ENCODE data around the gene NSMCE1.
"Not testable (repeated sequence)": the region's sequence is repeated elsewhere in the genome, so short reads cannot be mapped to it uniquely, and the experiment has no call there.

The NSMCE1 gene

DNA sequence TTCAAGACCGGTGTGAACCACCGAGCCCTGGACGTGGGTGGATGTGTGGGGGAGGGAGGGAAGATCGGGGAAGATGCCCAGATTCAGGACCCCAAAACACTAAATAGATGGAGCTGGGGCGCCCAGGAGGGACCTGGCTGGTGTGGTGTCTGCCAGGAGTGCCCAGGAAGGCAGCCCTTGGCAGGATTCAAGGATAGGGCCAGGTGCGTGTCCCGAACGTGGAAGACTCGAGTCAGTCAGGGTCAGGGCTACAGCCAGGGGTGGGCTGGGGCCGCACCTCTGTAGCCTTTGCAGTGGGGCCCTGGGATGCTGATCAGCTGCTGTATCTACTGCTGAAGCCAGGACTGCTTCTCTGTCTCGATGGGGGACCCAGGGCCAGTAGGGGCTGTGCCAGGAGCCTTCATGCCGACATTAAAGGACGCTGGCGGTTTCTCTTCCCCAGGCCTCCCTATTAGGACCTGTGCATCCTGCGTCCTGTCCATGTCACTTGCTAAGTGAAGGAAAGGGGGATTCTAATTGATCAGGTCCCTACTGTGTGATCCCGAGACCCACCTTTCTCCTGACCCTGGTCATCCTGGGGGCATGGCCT, 52.2 kb downstream of the NSMCE1 start:
- Histone ChIP-seq H3K4me3 (ENCODE audit: low read length) (no peak overlapping the region), H3K36me3 (ENCODE audit: insufficient read depth, low read depth, low read length) (peaks cover 10% of the 10 kb centered on the region), H3K27me3 (ENCODE audit: insufficient read depth, low read length) (no peaks in the 10 kb centered on the region), H3K9ac (ENCODE audit: low read depth, low read length) (no peak overlapping the region), H3K9me3 (ENCODE audit: insufficient read depth, low read depth, low read length) (no peaks in the 10 kb centered on the region), H3K27ac (ENCODE audit: low read length) (no peak overlapping the region), H3K4me1 (ENCODE audit: insufficient read depth, low read length) (no peaks in the 10 kb centered on the region)

- H3K4me3 ChIP-seq (ENCODE audit: low read length): no peak overlapping the region
- no peaks in the 10 kb centered on the region for H3K27me3 ChIP-seq (ENCODE audit: insufficient read depth, low read length)
- H3K27ac ChIP-seq (ENCODE audit: low read length): no peak overlapping the region
- no peaks in the 10 kb centered on the region for H3K4me1 ChIP-seq (ENCODE audit: insufficient read depth, low read length)
- H3K9ac ChIP-seq (ENCODE audit: low read depth, low read length): no peak overlapping the region
- no peaks in the 10 kb centered on the region for H3K9me3 ChIP-seq (ENCODE audit: insufficient read depth, low read depth, low read length)
- H3K36me3 ChIP-seq (ENCODE audit: insufficient read depth, low read depth, low read length): peaks cover 17% of the 10 kb centered on the region
Measured at GRCh38 chr16:27215660-27216059, 52.9 kb downstream of the NSMCE1 start.

GRCh38 chr16:27214084-27214961, 54.2 kb downstream of the NSMCE1 start:
- no peaks in the 10 kb centered on the region for H3K27me3 ChIP-seq (ENCODE audit: insufficient read depth, low read length)
- no peak overlapping the region for H3K27ac ChIP-seq (ENCODE audit: low read length)
- H3K9ac ChIP-seq (ENCODE audit: low read depth, low read length): no peak overlapping the region
- H3K36me3 ChIP-seq (ENCODE audit: insufficient read depth, low read depth, low read length): peaks cover 26% of the 10 kb centered on the region
- H3K9me3 ChIP-seq (ENCODE audit: insufficient read depth, low read depth, low read length): no peaks in the 10 kb centered on the region
- H3K4me3 ChIP-seq (ENCODE audit: low read length): no peak overlapping the region
- no peaks in the 10 kb centered on the region for H3K4me1 ChIP-seq (ENCODE audit: insufficient read depth, low read length)

DNA sequence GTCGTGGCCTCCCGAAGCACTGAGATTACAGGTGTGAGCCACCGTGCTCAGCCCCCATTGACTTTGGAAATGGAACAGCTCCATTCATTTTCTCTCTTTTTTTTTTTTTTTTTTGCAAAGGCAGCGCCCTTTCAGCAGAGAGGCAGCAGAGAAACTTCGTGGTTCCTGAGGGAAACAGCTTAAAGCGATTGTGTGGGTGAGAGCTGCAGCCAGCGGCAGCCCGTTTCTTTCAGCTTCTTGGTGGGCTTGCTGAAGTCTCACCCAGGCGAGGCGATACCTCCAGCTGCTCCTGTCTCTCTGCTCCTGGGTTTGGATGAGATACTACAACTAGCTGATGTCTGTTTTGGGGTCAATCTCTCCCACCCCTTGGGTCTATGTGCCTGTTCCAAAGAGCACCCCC, 57.5 kb downstream of the NSMCE1 start:
- Histone ChIP-seq H3K9ac (ENCODE audit: low read depth, low read length) (no peak overlapping the region), H3K4me1 (ENCODE audit: insufficient read depth, low read length) (no peaks in the 10 kb centered on the region)

DNA sequence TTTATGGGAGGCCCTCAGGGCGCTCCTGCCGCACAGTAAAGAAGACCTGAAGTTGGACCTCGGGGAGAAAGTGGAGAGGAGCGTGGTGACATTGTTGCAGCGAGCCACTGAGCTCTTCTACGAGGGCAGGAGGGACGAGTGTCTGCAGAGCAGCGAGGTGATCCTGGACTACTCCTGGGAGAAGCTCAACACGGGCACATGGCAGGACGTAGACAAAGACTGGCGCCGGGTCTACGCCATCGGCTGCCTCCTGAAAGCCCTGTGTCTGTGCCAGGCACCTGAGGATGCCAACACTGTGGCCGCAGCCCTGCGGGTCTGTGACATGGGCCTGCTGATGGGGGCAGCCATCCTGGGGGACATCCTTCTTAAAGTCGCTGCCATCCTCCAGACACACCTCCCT, 58.4 kb downstream of the NSMCE1 start:
- H3K36me3 ChIP-seq (ENCODE audit: insufficient read depth, low read depth, low read length): peaks cover 26% of the 10 kb centered on the region
- no peaks in the 10 kb centered on the region for H3K27me3 ChIP-seq (ENCODE audit: insufficient read depth, low read length)
- no peaks in the 10 kb centered on the region for H3K4me1 ChIP-seq (ENCODE audit: insufficient read depth, low read length)
- H3K9me3 ChIP-seq (ENCODE audit: insufficient read depth, low read depth, low read length): no peaks in the 10 kb centered on the region
- no peak overlapping the region for H3K4me3 ChIP-seq (ENCODE audit: low read length)
- no peak overlapping the region; the same call in 1 of the 2 replicates for H3K9ac ChIP-seq (ENCODE audit: low read depth, low read length)
- H3K27ac ChIP-seq (ENCODE audit: low read length): no peak overlapping the region

More for the DNA sequence above, 57.5 kb downstream of the NSMCE1 start:
- no peak overlapping the region for H3K4me3 ChIP-seq (ENCODE audit: low read length)
- no peaks in the 10 kb centered on the region for H3K9me3 ChIP-seq (ENCODE audit: insufficient read depth, low read depth, low read length)
- H3K27me3 ChIP-seq (ENCODE audit: insufficient read depth, low read length): no peaks in the 10 kb centered on the region
- no peak overlapping the region for H3K27ac ChIP-seq (ENCODE audit: low read length)
- H3K36me3 ChIP-seq (ENCODE audit: insufficient read depth, low read depth, low read length): peaks cover 26% of the 10 kb centered on the region

GRCh38 chr16:27209591-27209990, 59.0 kb downstream of the NSMCE1 start:
- Histone ChIP-seq H3K9me3 (ENCODE audit: insufficient read depth, low read depth, low read length) (no peaks in the 10 kb centered on the region), H3K9ac (ENCODE audit: low read depth, low read length) (no peak overlapping the region), H3K27me3 (ENCODE audit: insufficient read depth, low read length) (no peaks in the 10 kb centered on the region), H3K36me3 (ENCODE audit: insufficient read depth, low read depth, low read length) (peaks cover 21% of the 10 kb centered on the region; the same call in 1 of the 2 replicates), H3K27ac (ENCODE audit: low read length) (no peak overlapping the region), H3K4me1 (ENCODE audit: insufficient read depth, low read length) (no peaks in the 10 kb centered on the region; the same call in 1 of the 2 replicates), H3K4me3 (ENCODE audit: low read length) (no peak overlapping the region)

GRCh38 chr16:27208796-27209195, 59.8 kb downstream of the NSMCE1 start:
- no peak overlapping the region for H3K4me3 ChIP-seq (ENCODE audit: low read length)
- H3K4me1 ChIP-seq (ENCODE audit: insufficient read depth, low read length): no peaks in the 10 kb centered on the region; the same call in 1 of the 2 replicates
- H3K27me3 ChIP-seq (ENCODE audit: insufficient read depth, low read length): no peaks in the 10 kb centered on the region
- peaks cover 18% of the 10 kb centered on the region; the same call in 1 of the 2 replicates for H3K36me3 ChIP-seq (ENCODE audit: insufficient read depth, low read depth, low read length)
- H3K27ac ChIP-seq (ENCODE audit: low read length): no peak overlapping the region
- H3K9ac ChIP-seq (ENCODE audit: low read depth, low read length): no peak overlapping the region
- H3K9me3 ChIP-seq (ENCODE audit: insufficient read depth, low read depth, low read length): no peaks in the 10 kb centered on the region

DNA sequence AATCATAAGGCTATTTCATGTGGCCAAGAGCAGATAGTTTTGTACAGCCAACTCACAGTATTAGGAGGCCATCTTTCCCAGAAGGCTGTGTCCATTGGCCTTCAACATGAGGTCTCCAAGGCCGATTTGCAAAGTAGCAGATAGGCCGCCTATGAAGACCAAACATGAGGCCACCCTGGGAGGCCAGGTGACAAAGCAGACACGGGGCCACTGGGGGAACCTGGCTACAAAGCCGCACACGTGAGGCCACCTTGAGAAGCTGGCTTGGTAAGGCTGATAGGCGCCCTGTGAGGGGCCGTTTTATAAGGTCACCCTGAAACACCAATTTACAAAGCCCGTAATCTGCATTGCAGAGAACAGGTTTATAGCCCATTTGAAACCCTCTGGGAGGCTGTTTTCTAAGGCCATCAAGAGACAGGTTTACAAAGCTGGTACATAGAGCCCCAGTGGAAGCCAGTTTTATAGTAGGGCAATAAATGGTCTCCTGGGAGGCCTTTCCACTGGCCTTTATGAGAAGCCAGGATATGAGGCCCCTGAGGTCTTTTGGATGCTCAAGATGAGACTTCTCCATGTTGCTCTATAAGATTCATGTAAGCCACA, 60.4 kb downstream of the NSMCE1 start:
- Histone ChIP-seq H3K4me1 (ENCODE audit: insufficient read depth, low read length) (no peaks in the 10 kb centered on the region; the same call in 1 of the 2 replicates), H3K9me3 (ENCODE audit: insufficient read depth, low read depth, low read length) (no peaks in the 10 kb centered on the region), H3K27ac (ENCODE audit: low read length) (no peak overlapping the region), H3K4me3 (ENCODE audit: low read length) (no peak overlapping the region), H3K9ac (ENCODE audit: low read depth, low read length) (no peak overlapping the region), H3K36me3 (ENCODE audit: insufficient read depth, low read depth, low read length) (peaks cover 16% of the 10 kb centered on the region; the same call in 1 of the 2 replicates), H3K27me3 (ENCODE audit: insufficient read depth, low read length) (no peaks in the 10 kb centered on the region)

GRCh38 chr16:27207121-27207520, 61.5 kb downstream of the NSMCE1 start:
- H3K27me3 ChIP-seq (ENCODE audit: insufficient read depth, low read length); H3K4me1 ChIP-seq (ENCODE audit: insufficient read depth, low read length); H3K4me3 ChIP-seq (ENCODE audit: low read length); H3K27ac ChIP-seq (ENCODE audit: low read length); H3K9me3 ChIP-seq (ENCODE audit: insufficient read depth, low read depth, low read length); H3K9ac ChIP-seq (ENCODE audit: low read depth, low read length): not testable (repeated sequence)
- peaks cover 16% of the 10 kb centered on the region; the same call in 1 of the 2 replicates for H3K36me3 ChIP-seq (ENCODE audit: insufficient read depth, low read depth, low read length)

- Histone ChIP-seq H3K9me3 (ENCODE audit: insufficient read depth, low read depth, low read length) (no peaks in the 10 kb centered on the region), H3K27me3 (ENCODE audit: insufficient read depth, low read length) (no peaks in the 10 kb centered on the region), H3K4me3 (ENCODE audit: low read length) (no peak overlapping the region), H3K27ac (ENCODE audit: low read length) (no peak overlapping the region), H3K9ac (ENCODE audit: low read depth, low read length) (no peak overlapping the region), H3K4me1 (ENCODE audit: insufficient read depth, low read length) (peaks cover 4% of the 10 kb centered on the region; the same call in 1 of the 2 replicates), H3K36me3 (ENCODE audit: insufficient read depth, low read depth, low read length) (peaks cover 8% of the 10 kb centered on the region; the same call in 1 of the 2 replicates)
Measured at GRCh38 chr16:27205423-27206065, 63.0 kb downstream of the NSMCE1 start.

DNA sequence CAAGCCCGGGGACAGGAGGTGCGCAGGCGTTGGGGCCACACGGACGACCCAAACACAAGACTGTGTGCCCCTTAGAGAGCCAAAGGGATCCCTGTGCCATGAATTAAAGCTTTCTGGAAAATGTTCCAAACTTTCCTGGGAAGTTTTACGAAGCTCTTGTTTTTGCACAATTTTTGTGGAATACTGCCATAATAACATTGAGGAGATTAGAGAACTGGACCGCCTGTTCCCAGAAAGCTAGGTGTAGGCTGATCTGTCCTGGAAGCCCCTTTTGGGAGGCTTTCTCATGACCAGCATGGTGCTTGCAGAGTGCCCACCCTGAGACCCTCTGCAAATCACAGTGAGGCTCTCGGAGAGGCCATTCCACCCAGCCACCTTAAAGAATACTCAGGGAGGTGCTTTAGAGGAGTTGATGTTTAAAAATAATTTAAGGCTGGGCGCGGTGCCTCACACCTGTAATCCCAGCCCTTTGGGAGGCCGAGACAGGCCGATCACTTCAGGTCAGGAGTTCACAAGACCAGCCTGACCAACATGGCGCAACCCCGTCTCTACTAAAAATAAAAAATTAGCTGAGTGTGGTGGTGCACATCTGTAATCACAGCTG, 64.2 kb downstream of the NSMCE1 start:
- H3K9me3 ChIP-seq (ENCODE audit: insufficient read depth, low read depth, low read length): no peaks in the 10 kb centered on the region
- H3K36me3 ChIP-seq (ENCODE audit: insufficient read depth, low read depth, low read length): no peaks in the 10 kb centered on the region
- peak overlapping the region; percentile 97 for H3K9ac ChIP-seq (ENCODE audit: low read depth, low read length)
- peaks cover 4% of the 10 kb centered on the region; the same call in 1 of the 2 replicates for H3K4me1 ChIP-seq (ENCODE audit: insufficient read depth, low read length)
- H3K27me3 ChIP-seq (ENCODE audit: insufficient read depth, low read length): no peaks in the 10 kb centered on the region
- peak overlapping the region; percentile 80 for H3K27ac ChIP-seq (ENCODE audit: low read length)
- peak overlapping the region; percentile 93 for H3K4me3 ChIP-seq (ENCODE audit: low read length)

All from iPS-20b (cell line).